ENCODE results near the gene HKDC1.

DNA sequence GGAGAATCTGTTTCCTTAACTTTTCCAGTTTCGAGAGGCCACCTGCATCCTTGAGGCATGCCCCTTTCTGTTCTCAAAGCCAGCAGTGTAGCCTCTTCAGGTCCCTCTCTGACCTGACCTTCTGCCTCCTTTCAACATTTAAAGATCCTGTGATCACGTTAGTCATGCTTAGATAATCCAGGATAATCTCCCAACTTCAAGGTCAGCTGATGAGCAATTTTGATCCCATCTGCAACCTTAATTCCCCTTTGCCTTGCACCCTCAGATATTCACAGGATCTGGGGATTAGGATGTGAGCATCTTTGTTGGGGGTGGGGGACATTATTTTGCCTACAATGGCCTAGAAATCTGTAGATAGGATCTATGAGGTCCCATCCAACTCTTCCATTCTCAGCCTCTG lies 8.0 kb downstream of the HKDC1 start:
- TF ChIP-seq, protein P1, sequence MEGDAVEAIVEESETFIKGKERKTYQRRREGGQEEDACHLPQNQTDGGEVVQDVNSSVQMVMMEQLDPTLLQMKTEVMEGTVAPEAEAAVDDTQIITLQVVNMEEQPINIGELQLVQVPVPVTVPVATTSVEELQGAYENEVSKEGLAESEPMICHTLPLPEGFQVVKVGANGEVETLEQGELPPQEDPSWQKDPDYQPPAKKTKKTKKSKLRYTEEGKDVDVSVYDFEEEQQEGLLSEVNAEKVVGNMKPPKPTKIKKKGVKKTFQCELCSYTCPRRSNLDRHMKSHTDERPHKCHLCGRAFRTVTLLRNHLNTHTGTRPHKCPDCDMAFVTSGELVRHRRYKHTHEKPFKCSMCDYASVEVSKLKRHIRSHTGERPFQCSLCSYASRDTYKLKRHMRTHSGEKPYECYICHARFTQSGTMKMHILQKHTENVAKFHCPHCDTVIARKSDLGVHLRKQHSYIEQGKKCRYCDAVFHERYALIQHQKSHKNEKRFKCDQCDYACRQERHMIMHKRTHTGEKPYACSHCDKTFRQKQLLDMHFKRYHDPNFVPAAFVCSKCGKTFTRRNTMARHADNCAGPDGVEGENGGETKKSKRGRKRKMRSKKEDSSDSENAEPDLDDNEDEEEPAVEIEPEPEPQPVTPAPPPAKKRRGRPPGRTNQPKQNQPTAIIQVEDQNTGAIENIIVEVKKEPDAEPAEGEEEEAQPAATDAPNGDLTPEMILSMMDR (IDR thresholded peaks at IDR 0.05) = no peak
- no peak for TF ChIP-seq POLR2A (IDR thresholded peaks at IDR 0.05)
- TF ChIP-seq POLR2AphosphoS5 (IDR thresholded peaks at IDR 0.05) = no peak
- TF ChIP-seq EP300 (IDR thresholded peaks at IDR 0.05; ENCODE audit: low read depth) = no peak
